NCI-H524 treated with DMSO at 0.1 percent for 48 hours (cell line): ENCODE data around the gene AADAC.
"Not testable (repeated sequence)": the region's sequence is repeated elsewhere in the genome, so short reads cannot be mapped to it uniquely, and the experiment has no call there.

ENCODE experiments used
- DNase-seq: peaks from one replicate; lab custom pipeline; 2025; lab: John Stamatoyannopoulos, UW

AADAC gene

GRCh38 chr3:151856641-151857040 lies 42.7 kb downstream of the AADAC start:
- no peak for DNase-seq

- no peak for DNase-seq
Measured at GRCh38 chr3:151859233-151859673, 45.3 kb downstream of the AADAC start.

DNA sequence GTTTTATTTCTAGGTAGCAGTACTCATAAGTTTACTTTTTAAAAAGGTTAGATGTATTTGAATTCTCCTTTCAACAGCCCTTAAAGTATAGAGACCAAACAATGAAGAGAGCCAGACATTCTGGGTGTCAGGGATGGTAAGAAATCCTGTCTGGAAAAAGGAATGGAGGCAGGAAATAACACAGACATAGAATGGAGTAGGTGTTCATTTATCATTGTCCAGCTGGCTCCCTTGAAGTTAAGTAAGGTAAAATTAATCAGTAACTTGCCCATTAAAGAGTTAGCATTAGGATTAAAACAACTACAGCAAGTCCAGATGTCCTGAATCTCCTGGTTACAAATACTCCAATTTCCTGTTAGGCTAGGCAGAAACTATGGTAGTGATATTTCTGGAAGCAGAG lies 46.0 kb downstream of the AADAC start:
- no peak for DNase-seq

DNA sequence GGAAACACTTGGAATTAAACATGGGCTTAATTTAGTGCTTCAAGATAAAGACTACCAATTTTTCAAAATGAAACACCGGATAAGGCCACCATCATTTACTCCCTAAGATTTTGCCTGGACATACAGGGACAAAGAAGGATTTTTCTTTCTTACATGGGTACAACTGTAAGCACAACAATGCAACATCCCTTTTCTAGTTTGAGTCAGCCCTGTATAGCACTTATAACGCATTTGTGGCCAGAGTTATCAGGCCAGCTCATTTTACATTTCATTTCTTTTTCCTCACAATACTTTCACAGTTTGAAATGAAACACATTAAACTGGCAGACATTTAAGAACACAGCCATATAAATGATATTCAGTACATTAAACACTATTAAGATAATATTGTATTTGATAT lies 49.7 kb downstream of the AADAC start:
- DNase-seq, result no peak

DNA sequence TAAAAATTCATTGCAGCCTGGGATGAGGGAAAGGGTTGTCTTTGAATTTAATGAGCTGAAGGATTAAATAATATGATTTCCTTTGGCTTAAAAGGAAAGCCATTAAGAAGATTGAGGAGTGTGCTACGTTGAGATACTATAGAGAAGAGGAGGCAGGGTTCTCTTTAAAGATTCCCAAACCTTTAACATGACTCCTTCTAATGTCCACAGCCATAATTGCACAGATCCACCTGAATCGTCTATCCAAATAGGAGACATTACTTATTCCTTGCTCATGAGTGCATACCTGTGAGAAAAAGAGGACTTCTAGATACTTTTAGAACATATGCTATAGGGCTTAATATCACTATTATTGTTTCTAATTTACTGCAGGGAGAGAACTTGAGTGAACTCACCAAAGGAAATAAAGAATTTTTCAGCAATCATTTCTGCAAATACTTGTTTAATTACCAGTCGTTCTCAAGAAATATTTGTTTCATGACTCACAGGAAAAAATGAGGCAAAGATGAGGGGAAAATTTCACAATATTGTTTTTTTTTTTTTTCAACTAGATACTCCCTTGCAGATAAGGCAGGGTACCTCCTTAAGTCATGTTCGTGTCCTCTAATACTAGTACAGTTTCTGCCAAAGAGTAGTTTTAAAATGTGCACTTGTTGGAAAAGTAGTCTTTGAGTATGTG lies 50.6 kb downstream of the AADAC start:
- no peak for DNase-seq

DNA sequence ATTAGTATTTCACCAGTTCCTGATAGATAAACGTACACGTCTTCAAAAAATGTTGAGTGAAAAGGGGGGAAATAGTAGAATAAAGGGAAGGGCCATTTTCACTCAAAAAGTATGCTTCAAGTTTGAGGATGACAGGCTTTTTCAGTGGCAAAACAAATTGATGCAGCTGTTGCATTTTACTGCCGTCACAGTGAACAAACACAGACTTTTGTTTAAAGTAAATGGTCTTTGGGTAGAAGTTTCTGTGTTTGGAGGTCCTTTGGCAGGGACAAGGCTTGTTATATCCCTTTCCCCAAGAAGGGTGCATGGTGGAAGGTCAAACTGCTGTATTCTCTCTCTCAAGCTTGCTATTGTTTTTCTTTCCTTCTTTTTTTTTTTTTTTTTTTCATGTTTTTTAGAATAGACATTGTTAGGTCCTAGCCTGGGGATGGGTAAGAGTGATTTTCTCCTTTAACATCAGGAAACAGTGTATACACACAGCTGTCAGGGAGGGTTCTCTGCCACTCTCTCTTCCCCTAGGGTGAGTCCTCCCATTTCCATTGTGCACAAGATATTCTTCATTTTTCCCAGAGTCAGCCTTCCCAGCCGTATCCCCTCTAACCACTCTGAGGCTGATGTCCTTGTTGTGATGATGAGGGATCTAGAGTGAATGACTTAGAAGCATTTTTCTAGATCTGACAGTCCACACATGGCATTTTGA lies 52.9 kb downstream of the AADAC start:
- DNase-seq, result no peak

DNA sequence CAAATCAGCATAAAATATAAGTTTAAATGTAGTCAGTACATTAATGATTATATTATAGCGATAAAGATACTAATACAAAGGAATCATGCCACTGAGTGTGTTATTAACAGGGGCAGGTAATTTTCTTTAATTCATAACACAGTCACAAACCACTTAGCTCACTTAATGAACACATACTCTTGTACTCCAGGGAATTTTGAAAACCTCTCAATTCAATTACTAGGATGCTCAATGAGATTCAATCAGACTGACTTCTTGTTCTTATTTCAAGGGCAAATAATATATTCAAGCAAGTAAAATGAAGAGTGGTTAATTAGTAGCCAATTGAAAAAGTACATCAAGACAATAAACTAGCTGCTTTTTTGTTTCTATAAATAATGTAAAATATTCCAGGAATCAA lies 53.8 kb downstream of the AADAC start:
- DNase-seq, result no peak

DNA sequence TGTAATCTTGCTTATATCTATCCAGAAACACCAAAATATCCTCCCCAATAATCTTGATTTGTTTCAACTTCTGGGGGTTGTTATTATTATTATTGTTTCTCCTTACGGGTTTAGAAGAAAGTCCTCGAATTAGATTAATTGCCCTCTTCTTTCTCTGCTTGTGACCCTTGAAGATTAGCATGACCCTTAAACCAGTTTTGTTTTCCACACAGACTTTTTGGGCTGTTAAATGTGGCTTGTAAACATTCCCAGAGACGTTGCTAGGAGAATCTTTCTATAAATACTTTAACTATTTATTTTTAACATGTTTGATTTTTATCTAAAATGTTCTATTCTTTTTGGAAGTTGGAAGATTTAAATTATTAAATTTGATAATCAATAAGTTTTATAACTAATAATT lies 55.3 kb downstream of the AADAC start:
- DNase-seq, result no peak

GRCh38 chr3:151871639-151872468 lies 57.9 kb downstream of the AADAC start:
- no peak for DNase-seq

DNA sequence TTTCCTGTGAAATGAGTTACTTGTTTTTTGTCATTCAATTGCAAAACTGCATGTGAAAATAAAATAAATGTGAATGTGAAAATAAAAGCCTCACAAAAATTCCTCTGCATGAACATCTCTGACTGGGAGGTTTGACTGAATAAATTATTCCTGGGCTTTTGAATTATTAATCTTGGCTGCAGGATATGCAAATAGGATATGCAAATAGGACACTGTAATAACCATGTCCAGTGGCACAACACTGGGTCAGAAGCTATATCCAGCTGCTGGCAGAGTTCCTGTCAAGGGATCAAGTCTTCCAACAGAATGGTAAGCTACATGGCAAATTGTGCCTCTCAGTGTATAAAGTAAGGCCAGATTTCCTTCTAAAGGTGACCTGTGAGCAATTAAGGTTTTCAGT lies 59.5 kb downstream of the AADAC start, which contains the start of gene SUCNR1:
Gene SUCNR1, plus strand, starts transcription at position 246 of the 400 bp plus-strand sequence. CDS start 6,250 bp downstream, outside the sequence.
- no peak for DNase-seq

DNA sequence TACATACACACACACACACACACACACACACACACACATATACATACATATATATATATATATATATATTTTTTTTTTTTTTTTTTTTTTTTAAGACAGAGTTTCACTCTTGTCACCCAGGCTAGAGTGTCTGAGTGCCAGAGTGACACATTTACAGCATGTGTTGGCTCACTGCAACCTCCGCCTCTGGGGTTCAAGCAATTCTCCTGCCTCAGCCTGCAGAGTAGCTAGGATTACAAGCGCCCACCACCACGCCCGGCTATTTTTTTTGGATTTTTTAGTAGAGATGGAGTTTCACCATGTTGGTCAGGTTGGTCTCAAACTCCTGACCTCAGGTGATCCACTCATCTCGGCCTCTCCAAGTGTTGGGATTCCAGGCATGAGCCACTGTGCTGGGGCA lies 60.2 kb downstream of the AADAC start:
- DNase-seq, result not testable (repeated sequence)

DNA sequence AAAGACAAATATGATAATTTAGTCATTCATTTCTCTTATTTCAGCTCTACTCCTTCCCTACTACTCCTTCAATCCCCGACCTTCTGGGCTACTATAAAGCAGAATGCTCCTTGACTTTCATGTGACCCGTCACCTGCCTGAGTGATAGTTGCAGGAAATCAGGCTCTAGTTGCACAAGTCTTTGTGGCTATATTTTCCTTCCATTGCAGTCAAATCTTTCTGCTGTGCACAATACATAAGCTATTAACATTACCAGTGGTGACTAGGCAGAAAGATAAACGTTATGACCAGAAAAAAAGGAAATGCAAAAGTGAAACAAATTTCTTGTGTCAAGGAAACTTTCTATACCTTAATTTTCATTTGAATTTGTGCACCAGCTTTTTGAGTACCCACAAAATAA lies 61.8 kb downstream of the AADAC start:
- DNase-seq, result no peak

- no peak for DNase-seq
Measured at GRCh38 chr3:151877269-151877668, 63.4 kb downstream of the AADAC start.
